GM19395 (cell line): Measurements from ENCODE around the gene EXOSC7.

Experiments used
- ATAC-seq: cut with Tn5 transposase; IDR thresholded peaks from one replicate; pipeline ENCODE4 v1.9.1; 2021; ENCODE audit warnings: mild to moderate bottlenecking, moderate library complexity; ENCODE audit not compliant: unreplicated experiment

EXOSC7 gene

DNA sequence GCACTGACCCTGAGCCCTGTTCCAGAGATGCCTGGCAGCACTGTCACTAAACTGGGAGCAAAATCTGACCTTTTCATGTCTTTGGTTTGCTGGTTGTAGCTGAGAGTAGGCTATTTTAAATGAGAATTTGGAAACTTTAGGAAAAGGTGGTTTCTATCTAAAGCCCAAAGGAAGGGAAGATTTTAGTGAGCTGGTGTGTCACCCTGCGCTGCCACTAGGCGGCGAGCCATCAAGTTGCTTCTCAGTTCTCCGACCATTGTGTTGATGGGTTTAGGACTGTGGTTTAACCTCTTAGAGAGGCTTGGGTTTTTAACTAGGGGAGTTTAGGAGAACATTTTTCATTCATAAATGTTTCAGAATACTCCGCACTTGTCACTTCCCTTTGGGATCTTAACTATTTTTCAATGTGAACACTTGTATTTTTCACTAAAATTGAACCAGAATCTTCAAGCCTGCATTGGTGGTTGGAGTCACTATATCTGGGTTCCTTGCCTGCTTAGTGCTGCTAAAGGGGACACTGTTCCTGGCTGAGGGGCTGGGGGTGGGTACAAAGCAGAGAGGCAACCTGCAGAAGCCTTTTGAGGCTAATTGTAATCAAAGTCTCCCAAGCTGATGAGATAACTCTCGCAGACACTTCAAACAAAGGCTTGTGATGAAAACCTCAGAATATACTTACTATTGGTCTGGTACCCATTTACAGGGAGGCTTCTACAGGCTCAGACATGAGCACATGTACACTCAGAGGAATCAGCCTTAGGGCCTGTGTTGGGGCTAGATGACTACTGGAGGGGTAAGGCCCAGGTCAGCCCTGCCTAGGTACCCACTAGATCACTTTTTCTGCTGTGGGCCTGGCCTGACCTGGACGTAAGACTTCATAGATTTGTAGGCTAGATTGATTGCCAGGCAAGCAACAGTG, 16.8 kb downstream of the EXOSC7 start:
- ATAC-seq = no peak

DNA sequence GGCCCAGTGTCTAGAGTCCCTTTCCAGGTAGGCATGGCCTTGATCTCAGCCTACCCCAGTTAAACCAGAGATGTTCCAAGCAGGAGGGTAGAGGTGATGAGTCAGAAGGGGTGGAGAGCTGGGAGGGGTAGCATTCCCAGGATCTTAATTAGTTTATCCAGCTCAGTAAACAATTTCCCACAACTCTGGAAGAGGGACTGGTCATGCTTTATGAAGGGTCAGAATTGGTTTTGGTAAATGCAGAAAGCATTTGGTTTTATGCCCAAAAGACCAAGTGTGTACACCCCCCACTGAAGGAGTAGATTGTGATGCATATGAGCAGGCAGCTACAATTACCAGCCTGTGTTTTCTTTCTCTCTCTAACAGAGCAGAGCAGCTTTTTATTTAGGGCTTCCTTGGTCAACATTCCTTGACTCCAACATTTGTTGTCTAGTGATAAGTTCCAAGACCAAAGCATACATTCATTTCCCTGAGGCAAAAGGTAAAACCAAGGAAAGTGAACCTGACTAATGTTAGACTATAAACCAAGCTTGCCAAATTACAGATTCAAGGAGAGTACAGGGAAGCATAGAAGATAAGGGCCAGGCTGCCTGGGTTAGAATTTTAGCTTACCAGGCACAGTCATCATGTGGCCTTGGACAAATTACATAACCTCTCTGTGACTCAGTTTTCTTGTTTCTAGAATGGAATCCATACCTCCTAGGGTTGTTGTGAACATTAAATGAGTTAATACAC, 17.6 kb downstream of the EXOSC7 start:
- no peak for ATAC-seq

DNA sequence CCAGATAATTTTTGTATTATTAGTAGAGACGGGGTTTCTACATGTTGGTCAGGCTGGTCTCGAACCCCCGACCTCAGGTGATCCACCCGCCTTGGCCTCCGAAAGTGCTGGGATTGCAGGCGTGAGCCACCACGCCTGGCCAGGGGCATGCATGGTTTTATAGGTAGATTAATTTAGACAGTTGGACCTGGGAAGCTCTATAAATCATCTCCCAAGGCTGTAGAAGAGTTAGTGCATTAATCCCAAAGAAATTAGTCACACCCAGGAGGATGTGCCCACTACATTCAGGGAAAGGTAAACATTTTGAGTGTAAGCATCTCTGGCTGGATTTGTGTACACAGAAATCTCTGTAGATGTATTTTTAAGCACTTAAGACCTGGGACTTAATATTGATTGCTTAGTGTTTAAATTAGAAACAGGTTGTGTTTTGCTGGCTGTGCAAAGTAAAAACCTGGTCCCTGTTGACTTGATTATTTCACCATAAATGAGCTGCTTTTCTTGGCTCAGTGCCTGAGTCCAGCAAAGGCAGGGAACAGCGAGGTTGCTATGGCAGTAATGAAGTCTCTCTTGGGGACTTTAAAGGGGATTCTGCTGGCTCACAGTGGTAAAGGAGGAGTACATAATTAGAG, 19.2 kb downstream of the EXOSC7 start:
- ATAC-seq = no peak

GRCh38 chr3:44996556-44996969, 20.5 kb downstream of the EXOSC7 start:
- ATAC-seq = no peak

DNA sequence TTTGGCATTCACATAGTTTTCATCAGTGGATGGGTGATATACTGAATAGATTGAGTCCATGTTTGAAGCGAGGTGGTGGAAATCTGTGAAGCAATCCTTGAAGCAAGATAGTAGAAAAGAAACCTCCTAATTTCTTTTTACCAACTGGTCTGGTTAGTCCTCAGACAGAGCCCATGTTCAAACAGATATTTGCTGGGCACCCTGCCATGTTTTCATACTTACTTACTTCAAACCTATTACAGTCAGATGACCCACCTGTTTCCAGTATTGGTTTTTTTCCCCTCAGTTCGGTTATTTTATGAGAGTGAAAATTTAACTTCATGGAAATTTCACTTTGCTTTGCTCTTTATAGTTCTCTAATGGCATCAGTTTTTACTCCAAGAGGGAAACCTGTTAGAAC, 23.7 kb downstream of the EXOSC7 start:
- ATAC-seq = no peak

- no peak for ATAC-seq
These were observed 24.8 kb downstream of the EXOSC7 start for GRCh38 chr3:45000823-45001222.

GRCh38 chr3:45001738-45002137, 25.7 kb downstream of the EXOSC7 start:
- no peak for ATAC-seq

GRCh38 chr3:45002139-45002660, 26.2 kb downstream of the EXOSC7 start:
- no peak for ATAC-seq

DNA sequence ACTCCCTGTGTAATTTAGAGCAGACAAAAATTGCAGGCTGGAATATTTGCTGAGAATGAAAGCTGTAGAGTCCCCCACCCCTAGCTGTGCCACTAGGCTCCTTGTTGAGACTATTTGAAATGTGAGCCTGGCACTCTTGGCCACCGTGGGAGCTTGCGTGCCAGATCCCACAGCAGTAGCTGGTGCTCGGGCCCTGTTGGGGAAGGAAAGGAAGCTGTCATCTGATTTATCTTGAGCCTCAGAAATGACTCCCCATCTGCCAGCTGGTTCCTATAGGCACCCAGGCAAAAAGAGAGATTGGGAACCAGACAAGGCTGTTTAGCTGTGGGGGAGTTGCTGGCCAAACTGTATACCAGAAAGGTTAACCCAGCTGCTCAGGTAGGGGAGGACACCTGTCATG, 26.7 kb downstream of the EXOSC7 start:
- no peak for ATAC-seq

DNA sequence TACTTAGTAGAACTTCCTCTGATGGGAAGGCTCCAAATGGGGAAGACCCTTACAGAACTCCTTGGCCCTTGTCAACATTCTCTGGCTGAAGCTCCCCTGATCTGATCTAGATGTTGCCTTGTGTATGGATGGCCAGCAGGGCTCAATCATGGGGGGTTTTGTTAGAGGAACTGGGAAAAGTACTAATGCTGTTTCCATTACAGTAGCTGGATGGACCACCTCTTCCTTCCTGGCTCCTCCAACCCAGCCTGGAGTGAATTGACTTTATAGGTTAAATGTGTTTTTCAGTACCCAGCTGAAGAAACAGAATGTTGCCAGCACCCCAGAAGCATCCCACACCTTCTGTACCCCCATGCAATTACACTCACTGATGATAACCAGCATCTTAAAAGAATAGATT, 27.4 kb downstream of the EXOSC7 start:
- no peak for ATAC-seq

- ATAC-seq = no peak
These were observed 27.8 kb downstream of the EXOSC7 start for GRCh38 chr3:45003859-45004258.

DNA sequence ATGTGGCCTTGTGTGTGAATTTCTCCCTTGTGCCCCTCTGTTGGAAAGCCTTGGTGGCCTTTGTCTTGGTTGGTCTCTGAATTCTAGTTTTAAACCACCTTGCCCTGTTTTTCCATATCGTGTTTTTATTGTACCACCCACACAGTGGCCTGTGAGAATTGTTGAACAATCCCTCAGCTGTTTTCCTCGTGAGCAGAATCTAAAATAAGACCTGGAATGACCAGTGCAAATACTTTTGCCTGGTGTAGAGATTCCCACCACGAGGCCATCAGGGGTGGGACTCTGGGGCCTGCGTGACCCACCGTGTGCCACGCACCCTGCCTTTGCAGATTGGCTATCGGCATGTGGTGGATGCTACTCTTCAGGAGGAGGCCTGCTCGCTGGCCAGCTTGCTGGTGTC, 31.0 kb downstream of the EXOSC7 start:
- no peak for ATAC-seq

GRCh38 chr3:45008117-45008516, 32.1 kb downstream of the EXOSC7 start:
- no peak for ATAC-seq

DNA sequence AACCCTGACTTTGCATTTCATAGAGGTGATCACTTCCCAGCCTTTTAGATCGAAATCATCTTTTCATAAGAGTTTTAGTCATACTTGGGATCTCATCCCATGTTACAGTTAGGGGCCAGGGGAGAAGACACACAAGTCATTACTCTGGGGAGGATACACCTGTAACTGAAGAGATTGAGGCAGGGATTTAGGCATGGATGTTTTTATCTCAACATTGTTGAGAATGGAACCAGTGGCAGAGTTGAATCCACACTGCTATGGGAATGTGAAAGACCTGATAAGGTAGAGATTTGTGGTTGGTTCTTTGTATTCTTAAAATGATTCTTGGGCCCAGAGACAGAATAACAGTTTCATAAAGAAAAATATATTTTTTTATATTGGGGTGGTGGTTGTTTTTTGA, 33.8 kb downstream of the EXOSC7 start:
- ATAC-seq = no peak

GRCh38 chr3:45010811-45011333, 34.8 kb downstream of the EXOSC7 start:
- no peak for ATAC-seq

DNA sequence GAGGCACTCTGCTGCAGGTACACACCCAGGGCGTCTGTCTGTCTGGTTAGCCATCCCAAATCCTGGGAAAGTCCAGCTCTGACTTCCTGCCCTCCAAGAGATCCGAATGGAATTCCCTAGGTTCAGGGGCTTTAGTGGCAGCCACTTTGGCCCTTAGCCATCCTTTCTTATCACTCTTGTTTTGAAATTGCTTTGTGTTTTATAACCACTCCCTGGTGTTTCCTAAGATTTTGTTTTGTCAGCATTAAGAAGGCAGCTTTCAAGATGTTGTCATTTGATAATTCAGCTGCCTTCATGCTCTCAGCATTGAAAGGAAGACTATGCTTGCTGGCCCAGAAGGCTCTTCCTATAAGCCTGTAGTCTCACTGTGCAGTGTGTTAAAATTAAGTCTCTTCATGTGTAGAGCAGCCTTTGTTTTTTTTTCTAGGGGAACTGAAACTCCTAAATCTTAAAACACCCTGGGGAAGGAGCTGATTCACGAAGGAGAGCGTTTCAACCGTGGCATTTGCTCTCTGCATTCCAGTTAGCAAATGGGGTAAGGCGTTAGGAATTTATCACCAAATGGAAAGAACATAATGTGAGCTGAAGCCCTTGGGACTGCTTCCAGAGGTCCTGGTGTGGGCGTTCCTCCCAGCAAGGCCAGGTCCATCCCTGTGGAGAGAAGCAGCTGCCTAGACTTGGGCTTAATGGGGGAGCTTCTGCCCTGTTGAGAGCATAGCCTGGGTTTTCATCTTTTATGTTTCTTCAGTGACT, 35.9 kb downstream of the EXOSC7 start:
- peak; percentile 56 for ATAC-seq

- no peak for ATAC-seq
These were observed 36.5 kb downstream of the EXOSC7 start for GRCh38 chr3:45012577-45012976.

DNA sequence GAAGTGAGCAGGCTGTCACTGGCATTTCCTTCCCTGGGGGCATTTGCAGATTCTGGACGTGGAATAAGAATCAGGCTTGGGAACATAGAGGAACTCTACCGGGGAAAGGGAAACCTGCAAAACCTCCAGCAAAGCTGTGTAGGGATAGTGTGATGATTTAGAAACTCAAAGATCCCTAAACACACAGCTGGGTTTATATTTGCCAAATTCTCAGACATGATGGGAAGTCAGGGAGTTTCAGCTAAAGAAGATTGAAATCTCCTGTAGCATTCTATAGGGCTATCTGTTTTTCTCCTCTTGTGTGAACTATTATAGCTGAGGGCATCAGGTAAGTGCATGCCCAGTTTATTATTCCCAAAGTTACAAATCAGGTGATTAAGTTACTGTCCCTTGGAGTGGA, 40.9 kb downstream of the EXOSC7 start:
- no peak for ATAC-seq

DNA sequence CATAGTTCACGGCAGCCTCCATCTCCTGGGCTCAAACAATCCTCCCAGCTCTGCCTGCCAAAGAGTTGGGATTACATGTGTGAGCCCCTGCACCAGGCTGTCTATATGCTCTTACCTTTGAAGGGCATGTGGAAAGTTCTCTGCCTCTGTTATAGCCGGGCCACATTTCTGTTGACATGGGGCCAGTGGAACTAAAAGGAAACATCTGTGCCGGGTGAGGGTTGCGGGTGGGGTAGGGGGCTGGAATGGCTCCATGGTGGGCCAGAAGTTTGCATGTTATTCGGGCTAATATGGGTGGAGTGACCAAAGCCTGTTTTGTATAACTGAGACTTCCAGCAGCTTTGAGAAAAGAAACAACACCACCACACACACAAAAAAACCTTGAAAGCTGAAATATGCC, 41.8 kb downstream of the EXOSC7 start:
- ATAC-seq = no peak

DNA sequence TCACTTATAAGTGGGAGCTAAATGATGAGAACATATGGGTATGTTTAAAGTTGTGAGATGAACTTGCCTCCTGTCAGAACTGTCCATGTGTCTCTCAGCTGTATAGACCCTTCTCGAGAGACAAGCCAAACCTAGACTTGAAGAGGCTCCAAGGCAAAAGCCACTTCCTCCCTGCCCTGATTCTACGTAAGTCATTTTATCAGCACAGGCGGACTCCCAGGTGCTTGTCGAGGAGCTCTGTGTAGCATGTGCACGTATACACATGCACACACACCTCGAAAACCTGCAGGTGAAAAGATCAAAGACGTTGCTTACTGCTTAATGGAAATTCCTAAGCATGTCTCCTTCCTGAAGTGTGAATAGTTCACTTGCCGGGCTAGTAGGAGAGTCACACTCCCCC, 44.5 kb downstream of the EXOSC7 start:
- no peak for ATAC-seq
